ENCODE results near the gene NAXE.
"Not testable (repeated sequence)": the region's sequence is repeated elsewhere in the genome, so short reads cannot be mapped to it uniquely, and the experiment has no call there.

The NAXE gene

DNA sequence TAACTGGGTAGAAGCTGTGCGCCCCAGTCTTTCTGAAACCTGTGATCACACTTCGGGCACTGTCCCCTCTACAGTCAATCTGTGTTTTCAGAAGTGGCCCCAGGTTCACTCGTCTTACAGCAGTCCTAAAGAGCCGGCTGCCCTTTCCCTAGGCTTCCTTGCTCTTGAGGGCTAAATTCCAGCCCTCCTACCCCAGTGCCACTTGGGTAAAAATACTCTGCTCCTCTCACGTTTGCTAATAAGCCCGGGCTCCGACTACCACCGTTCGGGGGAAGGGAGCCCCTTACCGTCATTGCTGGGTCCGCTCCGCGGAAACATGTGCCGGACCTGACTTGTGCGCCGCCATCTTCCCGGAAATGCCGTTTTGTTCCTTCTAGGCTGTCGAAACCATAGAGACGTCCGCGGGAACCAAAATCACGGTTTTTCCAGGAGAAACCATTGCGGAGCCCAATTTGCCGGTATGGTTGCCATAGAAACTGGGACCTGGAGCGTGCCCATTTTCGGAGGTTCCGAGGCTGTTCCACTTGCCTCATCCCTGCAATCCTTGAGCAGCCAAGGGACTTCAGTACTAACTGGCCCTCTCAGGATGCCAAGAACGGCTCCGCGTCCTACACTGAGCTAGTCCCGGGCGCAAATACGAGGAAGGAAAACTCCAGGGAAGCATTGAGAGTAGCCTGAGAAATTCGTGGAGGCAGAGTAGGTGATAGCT lies 9.7 kb downstream of the NAXE start, which contains the start of gene GPATCH4:
Gene GPATCH4, minus strand, starts transcription at position 358 of the 709 bp plus-strand sequence.
- DNase-seq (ENCODE audit: low read depth, low spot score) = peak; percentile 72
- H3K36me3 ChIP-seq (ENCODE audit: insufficient read depth, low read length) = peaks cover 30% of the 10 kb centered on the region
- H3K9ac ChIP-seq (ENCODE audit: insufficient read length) = peak within 1 kb of the TSS; percentile 89
- peak within 1 kb of the TSS; percentile 90 for H3K4me3 ChIP-seq
- no peak for TF ChIP-seq EZH2 (IDR thresholded peaks at IDR 0.05)
- TF ChIP-seq FOXP2 (optimal IDR thresholded peaks at IDR 0.05; ENCODE audit: control extremely low read depth, extremely low read length, insufficient read depth) = no peak
- peak; percentile 95 for TF ChIP-seq POLR2AphosphoS5 (IDR thresholded peaks at IDR 0.05; ENCODE audit: borderline replicate concordance, low read depth, low read length)
- no peaks in the 10 kb centered on the region for H3K9me3 ChIP-seq (ENCODE audit: low read depth, low read length)
- H3K27ac ChIP-seq = peak within 1 kb of the TSS; percentile 74

DNA sequence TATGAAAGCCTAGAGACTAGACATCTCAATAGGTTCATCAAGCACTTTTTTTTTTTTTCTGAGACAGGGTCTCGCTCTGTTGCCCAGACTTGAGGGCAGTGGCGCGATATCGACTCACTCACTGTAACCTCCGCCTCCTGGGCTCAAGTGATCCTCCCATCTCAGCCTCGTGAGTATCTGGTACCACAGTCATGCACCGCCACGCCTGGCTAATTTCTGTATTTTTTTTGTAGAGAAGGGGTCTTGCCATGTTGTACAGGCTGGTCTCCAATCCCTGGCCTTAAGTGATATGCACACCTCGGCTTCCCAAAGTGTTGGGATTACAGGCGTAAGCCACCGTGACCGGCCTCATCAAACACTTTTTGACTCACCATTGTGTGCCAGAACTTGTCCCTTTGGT lies 10.3 kb downstream of the NAXE start:
- DNase-seq (ENCODE audit: low read depth, low spot score) = no peak
- peak overlapping the region; percentile 90 for H3K4me3 ChIP-seq
- no peak for TF ChIP-seq FOXP2 (optimal IDR thresholded peaks at IDR 0.05; ENCODE audit: control extremely low read depth, extremely low read length, insufficient read depth)
- no peak for TF ChIP-seq POLR2AphosphoS5 (IDR thresholded peaks at IDR 0.05; ENCODE audit: borderline replicate concordance, low read depth, low read length)
- no peak for TF ChIP-seq EZH2 (IDR thresholded peaks at IDR 0.05)
- H3K9ac ChIP-seq (ENCODE audit: insufficient read length) = peak overlapping the region; percentile 89
- peak overlapping the region; percentile 74 for H3K27ac ChIP-seq
- H3K9me3 ChIP-seq (ENCODE audit: low read depth, low read length) = no peaks in the 10 kb centered on the region
- H3K36me3 ChIP-seq (ENCODE audit: insufficient read depth, low read length) = peaks cover 23% of the 10 kb centered on the region

DNA sequence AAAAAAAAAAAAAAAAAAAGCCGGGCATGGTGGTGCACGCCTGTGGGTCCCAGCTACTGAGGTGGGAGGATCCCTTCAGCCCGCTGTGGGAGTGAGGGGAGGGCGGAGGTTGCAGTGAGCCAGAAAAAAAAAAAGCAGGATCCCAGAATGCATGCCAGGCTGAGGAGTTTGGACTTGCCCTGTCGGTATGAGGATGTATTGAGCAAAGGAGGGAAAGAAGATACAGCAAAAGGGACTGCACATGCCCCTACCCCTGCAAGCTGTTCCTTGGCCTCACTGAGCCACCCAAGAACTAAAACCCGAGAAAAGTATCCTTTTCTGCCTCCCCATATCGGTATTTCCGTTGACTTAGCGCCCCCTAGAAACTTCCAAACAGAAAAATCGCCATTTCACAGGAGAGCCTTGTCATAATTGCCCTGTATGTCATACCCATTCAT lies 11.0 kb downstream of the NAXE start:
- Histone ChIP-seq H3K4me3 (no peak overlapping the region), H3K36me3 (ENCODE audit: insufficient read depth, low read length) (peaks cover 17% of the 10 kb centered on the region), H3K27ac (no peak overlapping the region), H3K9ac (ENCODE audit: insufficient read length) (no peak overlapping the region), H3K9me3 (ENCODE audit: low read depth, low read length) (no peaks in the 10 kb centered on the region)
- no peak for DNase-seq (ENCODE audit: low read depth, low spot score)
- TF ChIP-seq FOXP2 (optimal IDR thresholded peaks at IDR 0.05; ENCODE audit: control extremely low read depth, extremely low read length, insufficient read depth) (no peak), EZH2 (IDR thresholded peaks at IDR 0.05) (no peak), POLR2AphosphoS5 (IDR thresholded peaks at IDR 0.05; ENCODE audit: borderline replicate concordance, low read depth, low read length) (no peak)

DNA sequence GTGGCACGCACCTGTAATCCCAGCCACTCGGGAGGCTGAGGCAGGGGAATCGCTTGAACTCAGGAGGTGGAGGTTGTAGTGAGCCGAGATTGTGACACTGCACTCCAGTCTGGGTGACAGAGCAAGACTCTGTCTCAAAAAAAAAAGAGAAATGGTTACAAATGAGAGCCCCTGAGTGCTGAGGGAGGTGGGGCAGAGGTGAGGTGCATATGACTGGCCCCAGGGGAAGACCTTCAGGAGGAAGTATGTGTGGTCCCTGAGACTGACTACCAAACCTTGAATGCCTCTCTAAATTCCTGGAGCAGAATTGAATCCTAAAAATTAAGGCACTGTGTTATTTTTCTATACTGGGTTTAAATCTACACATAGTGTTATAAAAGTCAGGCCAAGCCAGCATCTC lies 15.8 kb downstream of the NAXE start:
- H3K4me3 ChIP-seq; H3K9me3 ChIP-seq (ENCODE audit: low read depth, low read length); H3K27ac ChIP-seq; H3K36me3 ChIP-seq (ENCODE audit: insufficient read depth, low read length); DNase-seq (ENCODE audit: low read depth, low spot score); H3K9ac ChIP-seq (ENCODE audit: insufficient read length): not testable (repeated sequence)

DNA sequence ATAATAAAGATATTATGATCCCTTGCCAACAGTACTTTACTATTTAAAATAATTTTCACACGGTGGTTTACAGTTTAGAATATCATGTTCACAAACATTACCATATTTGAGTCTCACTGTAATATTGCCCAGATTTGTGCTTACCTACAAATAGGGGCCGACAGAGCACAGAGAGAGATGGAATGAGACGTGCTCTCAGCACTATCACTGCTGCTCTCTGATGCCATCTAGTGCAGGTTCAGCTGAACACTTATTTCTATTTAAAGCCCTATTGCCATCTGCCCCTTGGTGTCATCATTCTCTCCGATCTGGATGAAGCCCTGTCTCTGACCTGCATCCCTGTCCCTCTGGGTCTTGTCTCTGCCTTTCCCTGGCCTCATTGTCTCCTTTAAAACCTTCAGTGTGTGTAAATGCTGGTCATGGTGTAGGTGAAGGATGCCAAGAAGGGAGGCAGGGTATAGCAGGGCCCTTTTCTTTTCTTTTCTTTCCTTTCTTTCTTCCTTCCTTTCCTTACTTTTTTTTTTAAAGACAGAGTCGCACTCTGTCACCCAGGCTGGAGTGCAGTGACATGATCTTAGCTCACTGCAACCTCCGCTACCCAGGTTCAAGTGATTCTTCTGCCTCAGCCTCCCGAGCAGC lies 16.6 kb downstream of the NAXE start:
- H3K9ac ChIP-seq (ENCODE audit: insufficient read length) = no peak overlapping the region
- no peak for TF ChIP-seq POLR2AphosphoS5 (IDR thresholded peaks at IDR 0.05; ENCODE audit: borderline replicate concordance, low read depth, low read length)
- TF ChIP-seq FOXP2 (optimal IDR thresholded peaks at IDR 0.05; ENCODE audit: control extremely low read depth, extremely low read length, insufficient read depth) = no peak
- TF ChIP-seq EZH2 (IDR thresholded peaks at IDR 0.05) = no peak
- H3K36me3 ChIP-seq (ENCODE audit: insufficient read depth, low read length) = no peaks in the 10 kb centered on the region
- H3K9me3 ChIP-seq (ENCODE audit: low read depth, low read length) = no peaks in the 10 kb centered on the region
- H3K27ac ChIP-seq = no peak overlapping the region
- no peak for DNase-seq (ENCODE audit: low read depth, low spot score)
- no peak overlapping the region for H3K4me3 ChIP-seq

DNA sequence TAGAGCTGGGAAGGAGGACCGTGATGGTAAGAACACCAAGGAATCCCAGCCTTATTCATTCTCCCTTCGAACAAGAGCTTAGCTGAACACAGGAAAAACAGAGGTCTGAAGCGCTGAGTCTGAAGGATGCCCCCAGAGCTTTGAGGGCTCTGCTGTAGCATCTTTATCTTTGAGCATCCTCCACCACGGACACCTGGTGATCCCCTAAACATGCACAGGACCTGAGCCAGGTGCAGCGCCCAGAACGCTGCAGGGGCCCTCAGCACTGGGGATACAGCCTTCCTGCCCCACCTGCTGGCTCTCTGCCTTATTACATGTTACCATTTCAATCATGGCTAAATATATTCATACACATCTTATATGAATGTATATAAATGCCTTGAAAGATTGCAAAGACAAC lies 17.4 kb downstream of the NAXE start:
- H3K36me3 ChIP-seq (ENCODE audit: insufficient read depth, low read length) = no peaks in the 10 kb centered on the region
- no peaks in the 10 kb centered on the region for H3K9me3 ChIP-seq (ENCODE audit: low read depth, low read length)
- H3K27ac ChIP-seq = no peak overlapping the region
- H3K4me3 ChIP-seq = no peak overlapping the region
- no peak for TF ChIP-seq EZH2 (IDR thresholded peaks at IDR 0.05)
- no peak for TF ChIP-seq POLR2AphosphoS5 (IDR thresholded peaks at IDR 0.05; ENCODE audit: borderline replicate concordance, low read depth, low read length)
- TF ChIP-seq FOXP2 (optimal IDR thresholded peaks at IDR 0.05; ENCODE audit: control extremely low read depth, extremely low read length, insufficient read depth) = no peak
- DNase-seq (ENCODE audit: low read depth, low spot score) = no peak
- no peak overlapping the region for H3K9ac ChIP-seq (ENCODE audit: insufficient read length)

DNA sequence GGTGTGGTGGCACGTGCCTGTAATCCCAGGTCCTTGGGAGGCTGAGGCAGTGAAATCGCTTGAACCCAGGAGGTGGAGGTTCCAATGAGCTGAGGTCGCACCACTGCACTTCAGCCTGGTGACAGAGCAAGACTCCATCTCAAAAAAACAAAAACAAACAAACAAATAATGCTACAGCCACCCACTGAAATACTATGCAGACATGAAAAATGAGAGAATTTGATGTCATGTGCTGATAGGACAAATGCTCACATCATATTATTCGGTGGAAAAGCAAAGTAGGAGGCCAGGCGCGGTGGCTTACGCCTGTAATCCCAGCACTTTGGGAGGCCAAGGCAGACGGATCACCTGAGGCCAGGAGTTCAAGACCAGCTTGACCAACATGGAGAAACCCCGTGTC lies 18.5 kb downstream of the NAXE start:
- H3K4me3 ChIP-seq; H3K36me3 ChIP-seq (ENCODE audit: insufficient read depth, low read length); H3K9ac ChIP-seq (ENCODE audit: insufficient read length); H3K9me3 ChIP-seq (ENCODE audit: low read depth, low read length); DNase-seq (ENCODE audit: low read depth, low spot score); H3K27ac ChIP-seq: not testable (repeated sequence)

DNA sequence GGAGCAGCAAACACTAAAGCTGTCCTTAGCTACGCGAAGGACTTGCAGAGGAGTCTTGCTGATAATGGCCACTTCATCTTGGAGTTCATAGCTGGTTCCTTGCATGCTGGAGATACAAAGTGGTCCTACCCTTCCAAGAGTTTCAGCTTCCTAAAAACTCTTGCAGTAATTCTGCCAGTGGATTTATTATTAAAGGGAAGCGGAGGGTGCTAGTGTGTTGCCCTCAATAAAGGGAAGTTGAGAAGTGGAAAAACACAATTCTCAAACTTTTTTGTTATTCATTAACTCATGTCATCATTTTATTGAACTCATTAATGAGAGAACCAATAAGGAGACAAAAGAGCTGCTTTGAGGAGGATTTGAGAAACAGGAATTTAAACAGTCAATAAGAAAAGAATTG lies 21.1 kb downstream of the NAXE start:
- no peak for DNase-seq (ENCODE audit: low read depth, low spot score)
- H3K4me3 ChIP-seq = no peak overlapping the region

DNA sequence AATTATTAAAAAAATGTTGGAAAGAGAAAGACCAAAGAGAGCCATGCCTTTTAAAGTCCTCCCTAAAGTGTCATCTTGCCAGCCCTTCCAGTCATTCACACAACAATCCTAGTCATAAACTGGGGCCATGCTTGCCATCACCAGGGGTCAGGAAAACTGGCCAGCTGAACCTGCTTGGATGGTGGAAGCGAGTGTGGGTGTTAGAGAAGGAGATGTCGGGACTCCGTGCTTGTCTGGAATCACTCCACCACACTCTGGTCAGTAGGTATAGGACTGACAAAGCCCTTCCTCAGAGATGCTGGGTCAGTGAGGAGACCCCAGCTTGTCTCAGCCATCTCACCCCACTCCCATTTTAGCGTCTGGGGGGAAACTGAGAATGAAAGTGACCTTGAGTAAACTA lies 24.4 kb downstream of the NAXE start:
- Histone ChIP-seq H3K4me3 (no peak overlapping the region), H3K36me3 (ENCODE audit: insufficient read depth, low read length) (no peaks in the 10 kb centered on the region), H3K9ac (ENCODE audit: insufficient read length) (no peak overlapping the region), H3K9me3 (ENCODE audit: low read depth, low read length) (no peaks in the 10 kb centered on the region), H3K27ac (no peak overlapping the region)
- no peak for DNase-seq (ENCODE audit: low read depth, low spot score)
- TF ChIP-seq POLR2AphosphoS5 (IDR thresholded peaks at IDR 0.05; ENCODE audit: borderline replicate concordance, low read depth, low read length) (no peak), EZH2 (IDR thresholded peaks at IDR 0.05) (no peak), FOXP2 (optimal IDR thresholded peaks at IDR 0.05; ENCODE audit: control extremely low read depth, extremely low read length, insufficient read depth) (no peak)

More for the DNA sequence above, 21.1 kb downstream of the NAXE start:
- no peak for TF ChIP-seq EZH2 (IDR thresholded peaks at IDR 0.05)
- TF ChIP-seq FOXP2 (optimal IDR thresholded peaks at IDR 0.05; ENCODE audit: control extremely low read depth, extremely low read length, insufficient read depth) = no peak
- TF ChIP-seq POLR2AphosphoS5 (IDR thresholded peaks at IDR 0.05; ENCODE audit: borderline replicate concordance, low read depth, low read length) = no peak
- no peak overlapping the region for H3K27ac ChIP-seq
- H3K9me3 ChIP-seq (ENCODE audit: low read depth, low read length) = no peaks in the 10 kb centered on the region
- H3K9ac ChIP-seq (ENCODE audit: insufficient read length) = no peak overlapping the region
- H3K36me3 ChIP-seq (ENCODE audit: insufficient read depth, low read length) = no peaks in the 10 kb centered on the region

All from SK-N-MC (cell line).